Activated naive CD8-positive, alpha-beta T cell treated with anti-CD3 and anti-CD28 coated beads for 36 hours (primary cell): Measurements from ENCODE around the gene MRFAP1. TPM values are rescaled to one million over a fixed set of nuclear protein-coding genes. Genes with fewer than 3 reads are reported as not detected.
A peak's percentile ranks its signal among the peaks of the same experiment; 100 is the strongest.
"Not testable (repeated sequence)": the region's sequence is repeated elsewhere in the genome, so short reads cannot be mapped to it uniquely, and the experiment has no call there.

ENCODE experiments used
- DNase-seq: peaks from one replicate; pipeline ENCODE4 v3.0.0; 2021
- H3K27ac Mint-ChIP-seq: one replicate; pipeline ENCODE4 v1.8.0; 2022; ENCODE audit warnings: mild to moderate bottlenecking, moderate library complexity, mixed read lengths
- H3K27me3 Mint-ChIP-seq: one replicate; pipeline ENCODE4 v1.8.0; 2022; ENCODE audit warnings: mild to moderate bottlenecking, mixed read lengths
- H3K36me3 Mint-ChIP-seq: one replicate; pipeline ENCODE4 v1.8.0; 2021; ENCODE audit warnings: mild to moderate bottlenecking, mixed read lengths
- H3K4me1 Mint-ChIP-seq: one replicate; pipeline ENCODE4 v1.8.0; 2021; ENCODE audit warnings: mixed read lengths
- H3K4me3 Mint-ChIP-seq: one replicate; pipeline ENCODE4 v1.8.0; 2022; ENCODE audit warnings: mild to moderate bottlenecking, moderate library complexity, mixed read lengths
- H3K9me3 Mint-ChIP-seq: one replicate; pipeline ENCODE4 v1.8.0; 2022; ENCODE audit warnings: mixed read lengths
- total RNA-seq, 2 experiments: library from RNA; stranded (reverse); gene quantifications; one replicate each; pipeline ENCODE4 v1.2.3, GENCODE V29; 2021

MRFAP1 gene
- total RNA-seq, 2 experiments from 2014 or later = 107 to 109 TPM

GRCh38 chr4:6619466-6620255 is 20.8 kb upstream of the MRFAP1 start:
- no peak for DNase-seq
- H3K9me3 Mint-ChIP-seq = no peaks in the 10 kb centered on the region
- H3K4me1 Mint-ChIP-seq = no peaks in the 10 kb centered on the region
- no peaks in the 10 kb centered on the region for H3K27me3 Mint-ChIP-seq
- H3K4me3 Mint-ChIP-seq = no peak overlapping the region
- peaks cover 15% of the 10 kb centered on the region for H3K36me3 Mint-ChIP-seq
- no peak overlapping the region for H3K27ac Mint-ChIP-seq

DNA sequence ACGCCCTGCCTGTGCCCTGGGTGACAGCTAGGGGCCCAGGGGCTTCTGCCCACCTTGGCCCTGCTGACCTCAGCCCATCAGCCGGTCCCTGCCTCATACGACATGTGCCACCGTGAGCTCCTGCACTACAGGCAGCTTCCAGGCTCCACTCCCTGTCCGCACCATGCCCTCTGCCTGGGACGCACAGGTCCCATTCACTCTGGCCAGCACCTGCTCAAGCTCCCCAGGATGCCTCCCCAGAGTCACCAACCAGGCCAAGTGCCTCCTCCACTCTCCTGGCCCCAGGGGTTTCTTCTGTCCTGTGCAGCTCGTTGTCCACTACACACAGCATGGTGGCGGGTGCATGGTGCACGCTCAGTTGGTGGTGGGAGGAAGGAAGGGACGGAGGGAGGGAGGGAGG is 20.2 kb upstream of the MRFAP1 start:
- Mint-ChIP-seq H3K9me3 (no peaks in the 10 kb centered on the region), H3K27ac (no peak overlapping the region), H3K4me1 (no peaks in the 10 kb centered on the region), H3K36me3 (peaks cover 15% of the 10 kb centered on the region), H3K27me3 (no peaks in the 10 kb centered on the region), H3K4me3 (no peak overlapping the region)
- no peak for DNase-seq

GRCh38 chr4:6620891-6621555 is 19.5 kb upstream of the MRFAP1 start:
- no peak overlapping the region for H3K4me3 Mint-ChIP-seq
- H3K36me3 Mint-ChIP-seq = peaks cover 13% of the 10 kb centered on the region
- DNase-seq = no peak
- H3K27ac Mint-ChIP-seq = no peak overlapping the region
- no peaks in the 10 kb centered on the region for H3K4me1 Mint-ChIP-seq
- H3K9me3 Mint-ChIP-seq = no peaks in the 10 kb centered on the region
- H3K27me3 Mint-ChIP-seq = no peaks in the 10 kb centered on the region

DNA sequence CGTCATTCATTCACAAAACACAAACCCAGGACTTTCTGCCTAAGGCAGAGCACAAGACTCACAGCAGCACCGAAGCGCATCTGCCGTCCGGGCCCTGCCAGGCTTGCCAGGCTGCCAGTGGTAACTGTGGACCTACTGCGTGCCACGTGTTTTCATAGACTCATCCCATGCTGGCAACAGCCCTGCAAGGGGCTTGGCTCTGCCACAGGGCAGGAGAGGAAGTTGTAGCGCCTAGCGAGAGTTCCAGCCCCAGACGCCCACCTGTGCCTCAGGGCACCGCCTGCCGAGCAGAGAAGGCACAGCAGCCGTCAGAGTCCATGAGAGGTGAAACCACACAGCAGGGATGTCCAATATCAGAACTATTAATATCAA is 18.9 kb upstream of the MRFAP1 start:
- Mint-ChIP-seq H3K27ac (no peak overlapping the region), H3K9me3 (no peaks in the 10 kb centered on the region), H3K27me3 (no peaks in the 10 kb centered on the region), H3K36me3 (peaks cover 8% of the 10 kb centered on the region), H3K4me1 (no peaks in the 10 kb centered on the region), H3K4me3 (no peak overlapping the region)
- no peak for DNase-seq

- no peak overlapping the region for H3K4me3 Mint-ChIP-seq
- no peak overlapping the region for H3K27ac Mint-ChIP-seq
- H3K27me3 Mint-ChIP-seq = no peaks in the 10 kb centered on the region
- H3K4me1 Mint-ChIP-seq = no peaks in the 10 kb centered on the region
- peaks cover 1% of the 10 kb centered on the region for H3K36me3 Mint-ChIP-seq
- no peaks in the 10 kb centered on the region for H3K9me3 Mint-ChIP-seq
- DNase-seq = no peak
Measured at GRCh38 chr4:6622744-6623143, 17.7 kb upstream of the MRFAP1 start.

- DNase-seq = no peak
- Mint-ChIP-seq H3K27me3 (no peaks in the 10 kb centered on the region), H3K27ac (no peak overlapping the region), H3K36me3 (no peaks in the 10 kb centered on the region), H3K9me3 (no peaks in the 10 kb centered on the region), H3K4me1 (no peaks in the 10 kb centered on the region), H3K4me3 (no peak overlapping the region)
Measured at GRCh38 chr4:6625256-6625655, 15.2 kb upstream of the MRFAP1 start.

- Mint-ChIP-seq H3K4me1 (no peaks in the 10 kb centered on the region), H3K9me3 (no peaks in the 10 kb centered on the region), H3K27ac (no peak overlapping the region), H3K36me3 (no peaks in the 10 kb centered on the region), H3K27me3 (no peaks in the 10 kb centered on the region), H3K4me3 (no peak overlapping the region)
- DNase-seq = no peak
Measured at GRCh38 chr4:6626066-6626465, 14.4 kb upstream of the MRFAP1 start.

GRCh38 chr4:6627832-6628231 is 12.7 kb upstream of the MRFAP1 start:
- Mint-ChIP-seq H3K4me1 (no peaks in the 10 kb centered on the region), H3K27me3 (no peaks in the 10 kb centered on the region), H3K9me3 (no peaks in the 10 kb centered on the region), H3K4me3 (no peak overlapping the region), H3K36me3 (no peaks in the 10 kb centered on the region), H3K27ac (no peak overlapping the region)
- no peak for DNase-seq

DNA sequence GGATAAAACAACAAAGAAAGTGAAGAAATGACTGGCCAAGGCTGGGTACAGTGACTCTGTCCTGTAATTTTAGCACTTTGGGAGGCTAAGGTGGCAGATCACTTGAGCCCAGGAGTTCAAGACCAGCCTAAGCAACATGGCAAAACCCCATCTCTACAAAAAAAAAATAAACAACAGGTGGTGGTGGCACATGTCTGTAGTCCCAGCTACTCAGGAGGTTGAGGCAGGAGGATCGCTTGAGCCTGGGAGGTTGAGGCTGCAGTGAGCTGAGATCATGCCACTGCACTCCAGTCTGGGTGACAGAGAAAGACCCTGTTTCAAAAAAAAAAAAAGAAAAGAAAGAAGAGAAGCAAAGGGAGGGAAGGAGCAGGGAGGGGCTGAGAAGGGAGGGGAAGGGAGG is 12.0 kb upstream of the MRFAP1 start:
- H3K27ac Mint-ChIP-seq, H3K4me3 Mint-ChIP-seq, H3K9me3 Mint-ChIP-seq, H3K36me3 Mint-ChIP-seq, H3K4me1 Mint-ChIP-seq, DNase-seq, H3K27me3 Mint-ChIP-seq: not testable (repeated sequence)

GRCh38 chr4:6632125-6632524 is 8.4 kb upstream of the MRFAP1 start:
- H3K9me3 Mint-ChIP-seq = no peaks in the 10 kb centered on the region
- H3K27me3 Mint-ChIP-seq = no peaks in the 10 kb centered on the region
- peaks cover 7% of the 10 kb centered on the region for H3K4me1 Mint-ChIP-seq
- DNase-seq = no peak
- H3K36me3 Mint-ChIP-seq = no peaks in the 10 kb centered on the region
- H3K27ac Mint-ChIP-seq = no peak overlapping the region
- no peak overlapping the region for H3K4me3 Mint-ChIP-seq

GRCh38 chr4:6633091-6633906 is 7.2 kb upstream of the MRFAP1 start:
- Mint-ChIP-seq H3K4me1 (peaks cover 7% of the 10 kb centered on the region), H3K27ac (no peak overlapping the region), H3K27me3 (no peaks in the 10 kb centered on the region), H3K36me3 (no peaks in the 10 kb centered on the region), H3K9me3 (no peaks in the 10 kb centered on the region), H3K4me3 (no peak overlapping the region)
- DNase-seq = no peak

DNA sequence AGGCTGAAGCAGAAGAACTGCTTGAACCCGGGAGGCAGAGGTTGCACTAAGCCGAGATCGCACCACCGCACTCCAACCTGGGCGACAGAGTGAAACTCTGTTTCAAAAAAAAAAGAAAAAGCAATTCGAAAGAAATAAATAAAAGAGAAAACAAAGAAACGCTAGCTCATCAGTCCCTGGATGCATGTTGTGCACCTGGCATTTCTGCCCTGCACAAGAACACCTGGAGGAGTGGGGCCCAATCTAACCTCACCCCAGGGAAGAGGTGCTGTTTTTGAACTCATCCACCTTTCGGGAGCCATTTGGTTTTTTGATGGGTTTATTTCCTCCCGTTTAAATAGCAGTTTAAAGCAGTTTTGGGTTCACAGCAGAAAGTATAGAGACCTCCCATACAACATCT is 5.7 kb upstream of the MRFAP1 start:
- Mint-ChIP-seq H3K4me3 (no peak overlapping the region), H3K27ac (no peak overlapping the region), H3K4me1 (peaks cover 7% of the 10 kb centered on the region), H3K27me3 (no peaks in the 10 kb centered on the region), H3K36me3 (no peaks in the 10 kb centered on the region), H3K9me3 (no peaks in the 10 kb centered on the region)
- no peak for DNase-seq

DNA sequence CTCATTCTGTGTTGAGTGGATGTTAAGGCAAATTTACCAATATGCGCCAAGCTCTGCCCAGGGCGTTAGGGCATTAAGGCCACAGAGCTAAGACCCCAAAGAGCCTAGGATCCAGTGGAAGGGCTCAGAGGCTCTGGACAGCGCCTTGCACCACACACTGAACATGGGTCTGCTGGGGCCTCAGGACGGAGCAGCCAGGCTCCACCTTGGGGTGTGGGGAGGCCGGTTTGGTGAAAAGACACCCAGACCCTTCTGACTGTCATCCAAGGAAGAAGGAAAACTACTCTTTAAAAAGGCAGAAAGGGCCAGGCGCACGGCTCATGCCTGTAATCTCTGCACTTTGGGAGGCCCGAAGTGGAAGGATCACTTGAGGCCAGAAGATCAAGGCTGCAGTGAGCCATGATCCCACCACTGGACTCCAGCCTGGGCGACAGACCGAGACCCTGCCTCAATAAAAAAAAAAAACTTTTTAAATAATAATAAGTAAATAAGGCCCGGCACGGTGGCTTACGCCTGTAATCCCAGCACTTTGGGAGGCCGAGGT is 1.3 kb upstream of the MRFAP1 start:
- Mint-ChIP-seq H3K9me3 (no peaks in the 10 kb centered on the region), H3K36me3 (peaks cover 32% of the 10 kb centered on the region), H3K27ac (peak overlapping the region; percentile 20), H3K4me3 (no peak overlapping the region), H3K27me3 (no peaks in the 10 kb centered on the region), H3K4me1 (peaks cover 24% of the 10 kb centered on the region)
- no peak for DNase-seq

DNA sequence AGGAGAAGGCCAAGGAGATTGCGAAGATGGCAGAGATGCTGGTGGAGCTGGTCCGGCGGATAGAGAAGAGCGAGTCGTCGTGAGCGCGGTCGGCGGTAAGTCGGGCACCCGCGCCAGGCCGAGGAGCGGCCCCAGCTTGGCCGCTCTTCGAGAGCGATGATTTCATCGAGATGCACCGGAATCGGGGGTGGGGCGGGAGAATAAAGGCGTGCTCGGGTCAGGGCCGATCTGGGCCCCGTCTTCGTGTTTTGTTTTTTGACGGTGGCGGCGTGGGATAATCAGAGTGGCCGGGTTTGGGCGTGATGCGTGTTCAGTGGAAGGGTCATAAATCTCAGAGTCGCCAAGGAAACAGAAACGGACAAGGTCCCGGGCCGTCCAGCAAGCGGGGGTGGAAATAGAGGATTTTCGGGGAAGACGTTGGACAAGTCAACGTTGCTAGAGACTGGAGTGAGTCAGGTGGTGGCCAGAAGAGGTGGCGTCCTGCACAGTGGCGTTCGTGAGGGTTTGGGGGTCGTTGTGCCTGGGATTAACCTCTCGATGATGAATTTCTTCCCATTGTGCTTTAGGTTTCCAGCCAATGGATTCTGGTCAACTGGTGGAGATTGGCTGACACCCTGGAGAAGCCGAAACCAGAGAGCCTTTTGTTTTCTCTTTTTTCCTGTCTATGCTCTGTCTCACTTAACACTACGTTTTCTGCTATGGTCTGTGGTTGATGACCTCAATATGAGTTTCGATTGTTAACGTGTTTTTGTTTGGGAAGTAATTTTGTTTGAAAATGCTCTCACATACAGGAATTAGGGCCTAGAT is 882 bp downstream of the MRFAP1 start:
- Mint-ChIP-seq H3K36me3 (peaks cover 32% of the 10 kb centered on the region), H3K4me1 (peaks cover 20% of the 10 kb centered on the region), H3K27ac (peak overlapping the region; percentile 98), H3K4me3 (peak overlapping the region; percentile 95), H3K27me3 (no peaks in the 10 kb centered on the region), H3K9me3 (no peaks in the 10 kb centered on the region)
- DNase-seq = peak; percentile 44

DNA sequence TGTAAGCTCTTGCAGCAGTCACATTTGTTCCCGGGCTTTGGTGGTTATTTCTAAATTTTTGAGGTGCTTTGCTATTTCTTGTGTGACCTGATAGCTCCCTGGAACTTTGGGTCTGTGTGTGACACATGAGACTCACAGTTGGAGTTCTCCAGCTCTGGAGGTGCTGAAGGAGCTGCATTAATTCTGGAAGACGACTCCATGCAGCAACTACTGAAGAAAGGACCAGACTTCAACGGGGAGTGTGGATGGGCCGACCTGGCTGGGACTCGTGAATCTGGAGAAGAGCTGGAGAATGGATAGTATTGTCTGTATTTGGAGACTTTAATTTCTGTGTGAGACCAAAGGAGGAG is 1.5 kb downstream of the MRFAP1 start:
- H3K27me3 Mint-ChIP-seq = no peaks in the 10 kb centered on the region
- H3K4me1 Mint-ChIP-seq = peaks cover 20% of the 10 kb centered on the region
- peak overlapping the region; percentile 95 for H3K4me3 Mint-ChIP-seq
- no peaks in the 10 kb centered on the region for H3K9me3 Mint-ChIP-seq
- peak overlapping the region; percentile 98 for H3K27ac Mint-ChIP-seq
- peaks cover 32% of the 10 kb centered on the region for H3K36me3 Mint-ChIP-seq
- DNase-seq = no peak
